T1000 (cell line): ENCODE measurements around the gene ZNF565.
A peak's percentile ranks its signal among the peaks of the same experiment; 100 is the strongest.
"Not testable (repeated sequence)": the region's sequence is repeated elsewhere in the genome, so short reads cannot be mapped to it uniquely, and the experiment has no call there.

Source experiments
- DNase-seq: peaks from one replicate; lab custom pipeline; 2025; ENCODE audit warnings: mixed read lengths; lab: John Stamatoyannopoulos, UW

The ZNF565 gene

DNA sequence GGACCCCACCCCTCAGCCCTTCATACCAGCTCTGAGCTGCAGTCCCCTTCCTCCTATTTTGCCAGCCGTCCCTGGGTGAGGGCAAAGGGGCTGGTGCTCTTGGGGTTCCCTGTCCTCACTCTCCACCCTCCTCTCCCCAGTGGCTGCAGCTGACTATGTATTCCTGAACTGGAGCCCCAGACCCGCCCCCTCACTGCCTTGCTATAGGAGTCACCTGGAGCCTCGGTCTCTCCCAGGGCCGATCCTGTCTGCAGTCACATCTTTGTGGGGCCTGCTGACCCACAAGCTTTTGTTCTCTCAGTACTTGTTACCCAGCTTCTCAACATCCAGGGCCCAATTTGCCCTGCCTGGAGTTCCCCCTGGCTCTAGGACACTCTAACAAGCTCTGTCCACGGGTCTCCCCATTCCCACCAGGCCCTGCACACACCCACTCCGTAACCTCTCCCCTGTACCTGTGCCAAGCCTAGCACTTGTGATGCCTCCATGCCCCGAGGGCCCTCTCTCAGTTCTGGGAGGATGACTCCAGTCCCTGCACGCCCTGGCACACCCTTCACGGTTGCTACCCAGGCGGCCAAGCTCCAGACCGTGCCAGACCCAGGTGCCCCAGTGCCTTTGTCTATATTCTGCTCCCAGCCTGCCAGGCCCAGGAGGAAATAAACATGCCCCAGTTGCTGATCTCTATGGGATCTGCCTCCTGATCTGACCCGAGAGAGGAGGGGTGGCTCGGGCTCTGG is 64.6 kb downstream of the ZNF565 start:
- no peak for DNase-seq

DNA sequence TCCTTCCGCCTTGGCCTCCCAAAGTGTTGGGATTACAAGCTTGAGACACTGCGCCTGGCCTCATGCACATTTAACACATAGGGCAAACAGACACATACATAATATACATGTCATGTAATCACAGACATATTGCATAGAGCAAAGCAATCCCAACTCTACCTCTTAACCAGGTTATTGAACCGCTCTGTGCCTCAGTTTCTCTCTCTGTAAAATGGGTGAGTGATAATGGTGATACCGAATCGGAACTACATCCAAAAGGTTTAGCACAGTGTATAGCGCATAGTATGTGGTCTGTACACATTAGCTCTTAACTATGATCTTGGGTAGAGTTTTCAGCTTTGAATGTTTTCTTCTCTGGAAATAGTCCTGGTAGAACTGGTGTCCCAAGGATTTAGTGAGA is 69.8 kb downstream of the ZNF565 start:
- DNase-seq, result no peak

DNA sequence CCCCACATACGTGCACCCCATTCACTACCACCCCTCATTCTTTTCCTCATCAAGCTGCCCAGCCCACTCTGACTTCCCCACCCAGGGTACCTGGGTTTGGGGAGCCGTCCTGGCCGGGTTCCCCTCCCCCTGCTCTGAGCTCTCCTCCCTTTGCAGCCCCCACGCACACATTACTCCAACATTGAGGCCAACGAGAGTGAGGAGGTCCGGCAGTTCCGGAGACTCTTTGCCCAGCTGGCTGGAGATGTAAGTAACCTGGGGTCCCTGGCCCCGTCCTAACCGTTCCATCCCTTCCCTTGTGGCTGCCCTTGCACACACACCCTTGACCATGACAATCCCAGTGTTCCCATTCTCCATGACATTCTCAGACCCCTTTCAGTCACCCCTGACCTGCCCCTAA is 72.0 kb downstream of the ZNF565 start:
- DNase-seq, result no peak

DNA sequence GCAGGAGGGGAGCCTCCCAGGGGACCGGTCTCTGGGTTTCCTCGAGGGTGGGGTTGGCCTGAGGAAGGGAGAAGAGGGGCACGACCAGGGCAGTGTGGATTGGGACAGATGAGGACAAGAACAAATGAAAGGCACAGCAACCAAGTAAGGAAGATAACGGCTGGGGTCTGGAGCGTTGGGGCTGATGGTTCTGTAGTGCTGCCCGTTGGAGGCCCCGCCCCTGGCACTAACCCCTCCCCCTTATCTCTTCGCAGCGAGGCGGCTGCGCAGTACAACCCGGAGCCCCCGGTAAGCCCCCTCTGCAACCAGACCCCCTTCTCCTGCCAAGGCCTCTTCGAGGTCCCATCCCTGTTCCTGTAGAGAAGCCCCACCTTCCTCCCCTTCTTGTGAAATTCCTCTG is 72.4 kb downstream of the ZNF565 start:
- no peak for DNase-seq

- peak; percentile 70 for DNase-seq
These were observed 73.2 kb downstream of the ZNF565 start for GRCh38 chr19:36141039-36141927.

DNA sequence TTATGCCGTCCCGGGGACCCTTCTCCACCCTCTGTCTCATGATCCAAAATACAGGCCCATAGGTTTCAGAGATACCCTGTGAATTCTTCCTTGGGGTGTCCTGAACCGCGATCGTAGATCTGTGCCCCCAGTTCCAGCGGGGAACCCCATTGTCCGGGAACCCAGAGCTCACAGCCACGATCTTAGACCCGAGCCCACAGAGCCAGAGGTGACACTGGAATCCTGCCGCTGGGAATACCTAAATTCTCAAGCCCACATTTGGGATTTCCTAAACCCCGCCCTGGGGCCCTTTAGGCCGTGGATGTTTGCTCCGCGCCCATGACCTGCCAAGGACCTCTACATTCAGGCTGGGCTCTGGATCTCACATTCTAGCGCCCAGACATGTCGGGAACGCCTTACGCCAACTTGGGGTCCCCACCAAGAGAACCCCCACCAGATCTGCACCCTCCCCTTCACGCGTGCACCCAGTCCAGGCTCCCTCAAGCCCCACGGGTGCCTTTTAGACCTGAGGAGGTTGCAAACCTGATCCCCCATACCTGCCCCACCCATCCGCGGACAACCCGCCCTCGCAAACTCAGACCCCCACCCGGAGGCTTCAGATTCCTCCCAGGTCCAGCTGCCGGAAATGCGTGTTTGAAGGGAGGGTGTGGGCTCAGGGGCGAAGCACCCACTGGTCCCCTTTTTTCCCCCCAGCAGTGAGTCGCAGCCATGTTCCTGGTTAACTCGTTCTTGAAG is 74.0 kb downstream of the ZNF565 start:
- DNase-seq, result peak; percentile 56

GRCh38 chr19:36139473-36140303 is 74.8 kb downstream of the ZNF565 start, which contains the start of gene CAPNS1:
CAPNS1 (plus strand) TSS chr19:36140066; CDS start chr19:36141012, 946 bp downstream.
- DNase-seq, result peak; percentile 97

- no peak for DNase-seq
These were observed 75.4 kb downstream of the ZNF565 start for GRCh38 chr19:36139120-36139472.

- peak; percentile 70 for DNase-seq
These were observed 77.3 kb downstream of the ZNF565 start for GRCh38 chr19:36136964-36137686.

GRCh38 chr19:36134867-36135266 is 79.6 kb downstream of the ZNF565 start:
- not testable (repeated sequence) for DNase-seq
